ENCODE results near the gene TBC1D17.

TBC1D17 gene

DNA sequence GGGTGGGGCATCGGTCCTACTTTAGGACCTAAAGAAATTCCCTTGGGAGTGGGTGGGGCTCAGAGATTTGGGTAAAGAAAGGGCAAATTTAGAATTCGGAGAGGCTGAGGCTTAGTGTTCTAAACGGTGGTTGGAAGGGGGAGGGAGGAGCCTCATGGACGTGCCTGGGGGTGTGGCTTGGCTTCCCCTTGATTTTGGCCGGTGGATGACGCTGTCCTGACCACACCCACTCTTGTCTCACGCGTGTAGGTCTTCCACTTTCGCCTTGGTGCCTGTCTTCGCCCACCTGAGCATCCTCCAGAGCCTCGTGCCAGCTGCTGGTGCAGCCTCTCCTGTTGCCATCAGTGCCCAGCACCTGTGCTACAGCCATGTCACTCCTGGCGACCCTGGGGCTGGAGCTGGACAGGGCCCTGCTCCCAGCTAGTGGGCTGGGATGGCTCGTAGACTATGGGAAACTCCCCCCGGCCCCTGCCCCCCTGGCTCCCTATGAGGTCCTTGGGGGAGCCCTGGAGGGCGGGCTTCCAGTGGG, 53.0 kb downstream of the TBC1D17 start:
- Histone ChIP-seq H3K27ac (ENCODE audit: low read length) (peak overlapping the region; percentile 30), H3K9ac (ENCODE audit: low read depth, low read length) (peak overlapping the region; percentile 49; the same call in 1 of the 2 replicates), H3K9me3 (ENCODE audit: insufficient read depth, low read depth, low read length) (no peaks in the 10 kb centered on the region), H3K27me3 (ENCODE audit: insufficient read depth, low read length) (no peaks in the 10 kb centered on the region), H3K36me3 (ENCODE audit: insufficient read depth, low read depth, low read length) (peaks cover 23% of the 10 kb centered on the region), H3K4me3 (ENCODE audit: low read length) (peak overlapping the region; percentile 64), H3K4me1 (ENCODE audit: insufficient read depth, low read length) (peaks cover 6% of the 10 kb centered on the region; the same call in 1 of the 2 replicates)

- Histone ChIP-seq H3K9me3 (ENCODE audit: insufficient read depth, low read depth, low read length) (no peaks in the 10 kb centered on the region), H3K36me3 (ENCODE audit: insufficient read depth, low read depth, low read length) (peaks cover 15% of the 10 kb centered on the region), H3K4me3 (ENCODE audit: low read length) (no peak overlapping the region), H3K27me3 (ENCODE audit: insufficient read depth, low read length) (no peaks in the 10 kb centered on the region), H3K27ac (ENCODE audit: low read length) (no peak overlapping the region), H3K4me1 (ENCODE audit: insufficient read depth, low read length) (peaks cover 6% of the 10 kb centered on the region; the same call in 1 of the 2 replicates), H3K9ac (ENCODE audit: low read depth, low read length) (no peak overlapping the region)
These were observed 54.0 kb downstream of the TBC1D17 start for GRCh38 chr19:49931293-49932040.

- Histone ChIP-seq H3K4me3 (ENCODE audit: low read length) (no peak overlapping the region), H3K9ac (ENCODE audit: low read depth, low read length) (no peak overlapping the region), H3K27me3 (ENCODE audit: insufficient read depth, low read length) (peaks cover 3% of the 10 kb centered on the region; the same call in 1 of the 2 replicates), H3K4me1 (ENCODE audit: insufficient read depth, low read length) (peaks cover 6% of the 10 kb centered on the region; the same call in 1 of the 2 replicates), H3K36me3 (ENCODE audit: insufficient read depth, low read depth, low read length) (peaks cover 10% of the 10 kb centered on the region), H3K27ac (ENCODE audit: low read length) (no peak overlapping the region), H3K9me3 (ENCODE audit: insufficient read depth, low read depth, low read length) (no peaks in the 10 kb centered on the region)
These were observed 54.5 kb downstream of the TBC1D17 start for GRCh38 chr19:49932041-49932451.

GRCh38 chr19:49932731-49933131, 55.2 kb downstream of the TBC1D17 start:
- H3K27ac ChIP-seq (ENCODE audit: low read length): no peak overlapping the region
- H3K4me3 ChIP-seq (ENCODE audit: low read length): no peak overlapping the region
- H3K4me1 ChIP-seq (ENCODE audit: insufficient read depth, low read length): peaks cover 2% of the 10 kb centered on the region; the same call in 1 of the 2 replicates
- H3K9ac ChIP-seq (ENCODE audit: low read depth, low read length): no peak overlapping the region
- peaks cover 3% of the 10 kb centered on the region for H3K36me3 ChIP-seq (ENCODE audit: insufficient read depth, low read depth, low read length)
- H3K9me3 ChIP-seq (ENCODE audit: insufficient read depth, low read depth, low read length): no peaks in the 10 kb centered on the region
- peaks cover 5% of the 10 kb centered on the region; the same call in 1 of the 2 replicates for H3K27me3 ChIP-seq (ENCODE audit: insufficient read depth, low read length)

- H3K27me3 ChIP-seq (ENCODE audit: insufficient read depth, low read length): peaks cover 5% of the 10 kb centered on the region; the same call in 1 of the 2 replicates
- H3K27ac ChIP-seq (ENCODE audit: low read length): no peak overlapping the region
- no peak overlapping the region for H3K9ac ChIP-seq (ENCODE audit: low read depth, low read length)
- H3K4me1 ChIP-seq (ENCODE audit: insufficient read depth, low read length): no peaks in the 10 kb centered on the region
- H3K9me3 ChIP-seq (ENCODE audit: insufficient read depth, low read depth, low read length): no peaks in the 10 kb centered on the region
- H3K36me3 ChIP-seq (ENCODE audit: insufficient read depth, low read depth, low read length): no peaks in the 10 kb centered on the region
- H3K4me3 ChIP-seq (ENCODE audit: low read length): no peak overlapping the region
These were observed 56.1 kb downstream of the TBC1D17 start for GRCh38 chr19:49933643-49934042.

DNA sequence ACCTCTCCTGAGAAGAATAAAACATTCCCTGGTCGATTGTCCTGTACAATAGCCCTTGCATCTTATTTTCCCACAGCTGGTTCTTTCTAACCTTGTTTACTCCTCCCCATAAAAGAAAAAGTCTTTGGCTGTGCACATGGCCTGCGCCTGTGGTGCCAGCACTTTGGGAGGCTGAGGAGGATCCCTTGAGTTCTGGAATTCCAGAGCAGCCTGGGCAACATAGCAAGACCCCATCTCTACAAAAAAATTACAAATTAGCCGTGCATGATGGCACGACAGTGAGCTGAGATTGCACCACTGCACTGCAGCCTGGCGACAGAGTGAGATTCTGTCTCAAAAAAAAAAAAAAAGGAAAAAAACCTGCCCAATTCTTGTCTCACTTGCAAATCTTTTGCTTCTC, 59.0 kb downstream of the TBC1D17 start:
- no peak overlapping the region for H3K9ac ChIP-seq (ENCODE audit: low read depth, low read length)
- H3K36me3 ChIP-seq (ENCODE audit: insufficient read depth, low read depth, low read length): no peaks in the 10 kb centered on the region
- peaks cover 5% of the 10 kb centered on the region; the same call in 1 of the 2 replicates for H3K27me3 ChIP-seq (ENCODE audit: insufficient read depth, low read length)
- H3K4me1 ChIP-seq (ENCODE audit: insufficient read depth, low read length): no peaks in the 10 kb centered on the region
- no peaks in the 10 kb centered on the region for H3K9me3 ChIP-seq (ENCODE audit: insufficient read depth, low read depth, low read length)
- no peak overlapping the region for H3K4me3 ChIP-seq (ENCODE audit: low read length)
- no peak overlapping the region for H3K27ac ChIP-seq (ENCODE audit: low read length)

- no peaks in the 10 kb centered on the region for H3K9me3 ChIP-seq (ENCODE audit: insufficient read depth, low read depth, low read length)
- no peak overlapping the region for H3K27ac ChIP-seq (ENCODE audit: low read length)
- no peak overlapping the region for H3K9ac ChIP-seq (ENCODE audit: low read depth, low read length)
- H3K4me3 ChIP-seq (ENCODE audit: low read length): peak overlapping the region; percentile 27; the same call in 1 of the 2 replicates
- H3K36me3 ChIP-seq (ENCODE audit: insufficient read depth, low read depth, low read length): no peaks in the 10 kb centered on the region
- H3K27me3 ChIP-seq (ENCODE audit: insufficient read depth, low read length): peaks cover 5% of the 10 kb centered on the region; the same call in 1 of the 2 replicates
- H3K4me1 ChIP-seq (ENCODE audit: insufficient read depth, low read length): no peaks in the 10 kb centered on the region
These were observed 60.4 kb downstream of the TBC1D17 start for GRCh38 chr19:49937750-49938381.
